T follicular helper cell (primary cell): ENCODE measurements around the gene SEC61B.
"Not testable (repeated sequence)": the region's sequence is repeated elsewhere in the genome, so short reads cannot be mapped to it uniquely, and the experiment has no call there.

Experiments
- DNase-seq: peaks from one replicate; pipeline ENCODE4 v3.0.0-alpha.2; 2020; ENCODE audit warnings: low read depth

Gene SEC61B

GRCh38 chr9:99192786-99193465 is 29.2 kb upstream of the SEC61B start:
- DNase-seq = no peak

- DNase-seq = no peak
These were observed 28.6 kb upstream of the SEC61B start for GRCh38 chr9:99193466-99193821.

GRCh38 chr9:99196484-99196883 is 25.6 kb upstream of the SEC61B start:
- not testable (repeated sequence) for DNase-seq

- no peak for DNase-seq
These were observed 24.9 kb upstream of the SEC61B start for GRCh38 chr9:99197124-99197630.

GRCh38 chr9:99197987-99198386 is 24.1 kb upstream of the SEC61B start:
- no peak for DNase-seq

GRCh38 chr9:99199938-99200539 is 22.0 kb upstream of the SEC61B start:
- DNase-seq = no peak

GRCh38 chr9:99201603-99202002 is 20.5 kb upstream of the SEC61B start:
- no peak for DNase-seq

GRCh38 chr9:99210572-99210971 is 11.5 kb upstream of the SEC61B start:
- DNase-seq = no peak

GRCh38 chr9:99211746-99212145 is 10.3 kb upstream of the SEC61B start:
- DNase-seq = no peak

- DNase-seq = no peak
These were observed 8.9 kb upstream of the SEC61B start for GRCh38 chr9:99213197-99213596.

GRCh38 chr9:99216073-99216472 is 6.0 kb upstream of the SEC61B start:
- no peak for DNase-seq

- DNase-seq = no peak
These were observed 2.1 kb upstream of the SEC61B start for GRCh38 chr9:99220011-99220410.

GRCh38 chr9:99221266-99221620 is 839 bp upstream of the SEC61B start:
- DNase-seq = no peak

GRCh38 chr9:99222416-99223270 is 561 bp downstream of the SEC61B start:
- DNase-seq = no peak

- no peak for DNase-seq
These were observed 2.4 kb downstream of the SEC61B start for GRCh38 chr9:99224445-99224844.

GRCh38 chr9:99226054-99226453 is 4.0 kb downstream of the SEC61B start:
- DNase-seq = no peak

GRCh38 chr9:99230206-99230605 is 8.1 kb downstream of the SEC61B start:
- no peak for DNase-seq

GRCh38 chr9:99231711-99232110 is 9.6 kb downstream of the SEC61B start:
- DNase-seq = no peak

GRCh38 chr9:99234618-99235017 is 12.5 kb downstream of the SEC61B start:
- DNase-seq = no peak

GRCh38 chr9:99235069-99235468 is 13.0 kb downstream of the SEC61B start:
- no peak for DNase-seq

- DNase-seq = no peak
These were observed 14.0 kb downstream of the SEC61B start for GRCh38 chr9:99235926-99236634.

- DNase-seq = no peak
These were observed 15.3 kb downstream of the SEC61B start for GRCh38 chr9:99237356-99237755.
